Medulla oblongata (tissue), 1 donor: ENCODE results near the gene PFDN4.

ENCODE experiments used
- DNase-seq: peaks from one replicate; pipeline ENCODE4 v3.0.0-alpha.2; 2015; ENCODE audit errors: extremely low spot score

PFDN4 gene

DNA sequence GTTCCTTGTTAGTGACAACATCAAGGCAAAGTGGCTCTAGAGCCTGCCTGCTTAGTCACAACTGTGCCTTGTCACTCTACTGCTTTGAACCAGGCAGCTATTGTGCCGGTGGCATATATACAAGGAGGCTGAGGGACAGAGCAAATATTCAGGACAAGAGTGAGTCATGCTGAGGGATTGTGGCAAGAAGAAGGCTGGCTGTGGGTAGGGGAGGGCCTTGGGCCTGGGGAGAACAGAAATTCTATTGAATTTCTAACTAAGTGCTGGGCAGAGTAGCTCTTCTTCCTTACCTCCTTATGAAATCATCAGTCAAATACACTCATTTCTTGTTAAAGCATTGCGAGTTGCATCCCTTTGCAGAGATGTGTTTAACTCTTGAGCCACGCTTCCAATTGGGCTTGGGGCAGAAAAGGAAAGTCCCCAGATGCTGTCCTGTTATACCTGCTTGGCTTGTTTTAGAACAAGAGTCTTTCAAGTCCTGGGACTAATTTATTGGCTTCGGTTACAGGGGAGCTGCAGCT, 59.7 kb downstream of the PFDN4 start:
- DNase-seq = peak; percentile 25

DNA sequence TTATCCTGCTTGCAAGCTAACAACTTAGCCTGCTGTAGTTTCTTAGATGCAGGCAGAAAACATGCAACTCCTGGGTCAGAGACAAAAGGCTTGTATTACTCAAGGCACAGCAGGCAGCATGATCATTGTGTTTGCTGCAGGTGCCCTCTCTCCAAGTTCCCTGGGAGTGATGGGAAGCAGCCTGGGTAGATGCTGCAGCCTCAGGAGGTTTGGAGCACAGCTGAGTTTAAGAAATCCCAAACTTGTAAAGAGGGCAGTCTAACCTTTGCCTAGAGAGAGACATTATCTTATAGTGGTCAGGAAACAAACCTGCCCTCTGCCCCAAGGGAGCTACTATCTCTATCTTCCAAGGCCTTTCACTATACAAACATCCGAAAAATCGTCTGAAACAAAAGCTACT, 61.1 kb downstream of the PFDN4 start:
- DNase-seq = no peak
